SJCRH30 (cell line): ENCODE data around the gene NSF. TPM values are rescaled to one million over a fixed set of nuclear protein-coding genes. Genes with fewer than 3 reads are reported as not detected.
"Not testable (repeated sequence)": the region's sequence is repeated elsewhere in the genome, so short reads cannot be mapped to it uniquely, and the experiment has no call there.

ENCODE experiments used
- DNase-seq, 2 experiments: peaks; one replicate each; pipeline ENCODE4 v3.0.0-alpha.2; 2015 to 2020
- H3K27ac ChIP-seq: fragments of 250-450 bp; sonication (Bioruptor Pico); 2 replicates; pipeline ENCODE4 v1.5.1; 2020; ENCODE audit warnings: mild to moderate bottlenecking, moderate library complexity
- H3K27me3 ChIP-seq: fragments of 250-450 bp; sonication (Bioruptor Pico); 2 replicates; pipeline ENCODE4 v1.5.1; 2020; ENCODE audit warnings: mild to moderate bottlenecking, moderate library complexity
- H3K36me3 ChIP-seq: fragments of 250-450 bp; sonication (Bioruptor Pico); 2 replicates; pipeline ENCODE4 v1.5.1; 2020; ENCODE audit warnings: mild to moderate bottlenecking, moderate library complexity
- H3K4me1 ChIP-seq: fragments of 250-450 bp; sonication (Bioruptor Pico); 2 replicates; pipeline ENCODE4 v1.5.1; 2020; ENCODE audit warnings: mild to moderate bottlenecking, moderate library complexity
- H3K4me3 ChIP-seq: fragments of 250-450 bp; sonication (Bioruptor Pico); 2 replicates; pipeline ENCODE4 v1.5.1; 2020; ENCODE audit warnings: mild to moderate bottlenecking, moderate library complexity
- H3K9me3 ChIP-seq: fragments of 250-450 bp; sonication (Bioruptor Pico); replicated peaks from 2 replicates; pipeline ENCODE4 v1.5.1; 2020; ENCODE audit warnings: mild to moderate bottlenecking, moderate library complexity
- total RNA-seq: library from RNA; depleted of rRNA; stranded (reverse); fragments of >200 nt; shearing (Covaris generic); gene quantifications from 2 replicates; pipeline ENCODE4 v1.2.3, GENCODE V29; 2014; rRNA removed

NSF gene
- total RNA-seq = 56.1 and 63.3 TPM in 2 replicates

DNA sequence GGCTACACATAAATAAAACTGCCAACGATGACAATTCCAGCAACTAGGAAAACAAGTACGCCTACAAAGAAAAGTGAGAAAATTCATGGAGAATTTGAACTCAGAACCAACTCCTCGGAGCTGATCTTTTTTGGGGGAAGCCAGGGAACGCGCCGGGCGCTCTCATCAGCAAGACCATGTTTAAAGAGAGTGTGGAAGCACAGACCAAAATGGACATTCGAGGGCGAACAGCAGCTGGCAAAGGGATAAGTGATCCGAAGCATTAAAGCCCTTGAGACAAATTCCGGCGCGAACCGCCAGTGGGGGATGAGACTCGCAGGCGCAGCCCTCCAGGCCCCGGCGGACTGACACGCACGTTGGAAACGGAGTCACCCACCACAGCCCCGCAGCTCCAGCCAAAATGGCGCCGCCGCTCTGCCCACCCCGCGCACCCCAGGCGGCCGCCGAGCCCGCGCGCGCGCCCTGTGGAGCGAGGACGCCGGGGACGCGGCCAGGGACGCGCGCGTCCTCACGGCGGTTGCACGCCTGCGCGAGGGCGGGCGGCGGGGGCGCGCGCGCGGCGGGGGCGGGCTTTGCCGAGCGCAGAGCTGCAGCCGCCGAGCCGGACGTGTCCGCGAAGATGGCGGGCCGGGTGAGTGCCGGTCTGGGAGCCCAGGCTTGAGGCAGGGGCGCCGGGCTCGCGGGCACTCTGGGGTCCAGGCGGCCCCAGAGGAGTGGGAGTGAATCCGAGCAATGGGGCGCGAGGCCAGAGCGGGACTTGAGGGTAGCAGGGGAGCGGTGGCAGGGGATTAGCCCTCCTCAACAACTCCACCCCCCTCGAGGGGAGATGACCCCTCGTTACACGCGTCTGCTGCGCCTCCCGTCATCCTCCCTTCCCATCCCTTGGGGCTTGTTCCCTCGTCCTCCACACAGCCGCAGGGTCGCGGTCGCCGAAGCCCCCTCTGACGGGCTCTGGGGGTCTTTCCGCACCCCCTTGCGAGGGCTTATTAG lies at the start of gene NSF:
TSS of gene NSF (plus strand) at position 513 of the 990 bp plus-strand sequence. CDS start at position 620, 107 bp downstream.
- H3K4me3 ChIP-seq, H3K9me3 ChIP-seq, H3K4me1 ChIP-seq, H3K27ac ChIP-seq, H3K36me3 ChIP-seq, H3K27me3 ChIP-seq, DNase-seq: not testable (repeated sequence)

DNA sequence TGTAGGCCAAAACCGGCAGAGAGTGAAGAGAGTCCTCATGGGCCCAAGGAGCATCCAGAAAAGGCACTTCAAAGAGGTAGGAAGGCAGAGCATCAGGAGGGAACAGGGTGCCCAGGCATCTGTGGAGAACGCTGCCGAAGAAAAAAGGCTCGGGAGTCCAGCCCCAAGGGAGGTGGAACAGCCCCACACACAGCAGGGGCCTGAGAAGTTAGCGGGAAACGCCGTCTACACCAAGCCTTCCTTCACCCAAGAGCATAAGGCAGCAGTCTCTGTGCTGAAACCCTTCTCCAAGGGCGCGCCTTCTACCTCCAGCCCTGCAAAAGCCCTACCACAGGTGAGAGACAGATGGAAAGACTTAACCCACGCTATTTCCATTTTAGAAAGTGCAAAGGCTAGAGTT lies 41.9 kb upstream of the NSF start:
- H3K9me3 ChIP-seq, H3K4me3 ChIP-seq, H3K4me1 ChIP-seq, H3K36me3 ChIP-seq, DNase-seq, H3K27ac ChIP-seq, H3K27me3 ChIP-seq: not testable (repeated sequence)

DNA sequence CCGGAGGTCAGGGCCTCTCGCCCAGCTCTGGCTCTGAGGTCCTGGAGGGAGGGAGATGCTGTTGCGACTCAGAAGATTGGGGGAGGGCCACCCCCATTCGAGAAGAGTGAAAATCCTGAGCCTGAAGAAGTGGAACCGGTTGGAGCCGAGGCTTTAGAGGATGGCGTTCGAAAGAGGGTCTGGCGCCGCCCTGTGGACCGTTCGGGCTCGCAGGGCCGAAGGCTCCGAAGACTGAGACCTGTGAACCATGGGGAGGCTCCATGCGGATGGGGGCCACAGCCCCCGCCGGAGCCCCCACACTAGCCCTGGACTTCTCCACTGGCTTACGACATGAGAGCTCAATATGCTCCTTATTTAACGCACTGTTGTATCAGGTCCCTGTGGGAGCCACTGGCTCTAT lies 31.3 kb upstream of the NSF start:
- H3K9me3 ChIP-seq, H3K27me3 ChIP-seq, H3K4me1 ChIP-seq, DNase-seq, H3K4me3 ChIP-seq, H3K36me3 ChIP-seq, H3K27ac ChIP-seq: not testable (repeated sequence)

DNA sequence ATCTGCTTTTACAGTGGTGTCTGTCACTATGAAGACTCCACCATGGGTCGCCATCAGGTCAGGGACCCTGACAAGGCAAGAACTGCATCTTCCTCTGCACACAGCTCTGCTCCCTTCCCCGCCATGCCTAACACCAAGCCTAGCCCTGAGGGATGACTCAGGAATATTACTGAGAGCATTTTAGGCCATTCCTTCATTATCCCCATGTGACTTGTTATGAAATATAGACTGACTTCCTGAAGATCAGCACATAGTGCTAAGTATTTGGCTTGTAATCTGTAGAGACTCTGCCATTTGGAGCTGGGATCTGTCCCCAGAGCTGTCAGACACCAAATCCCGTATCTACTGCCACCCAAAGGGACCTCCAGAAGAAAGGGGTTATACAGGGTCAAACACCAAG lies 30.4 kb upstream of the NSF start:
- H3K4me1 ChIP-seq, H3K27me3 ChIP-seq, DNase-seq, H3K36me3 ChIP-seq, H3K4me3 ChIP-seq, H3K9me3 ChIP-seq, H3K27ac ChIP-seq: not testable (repeated sequence)

DNA sequence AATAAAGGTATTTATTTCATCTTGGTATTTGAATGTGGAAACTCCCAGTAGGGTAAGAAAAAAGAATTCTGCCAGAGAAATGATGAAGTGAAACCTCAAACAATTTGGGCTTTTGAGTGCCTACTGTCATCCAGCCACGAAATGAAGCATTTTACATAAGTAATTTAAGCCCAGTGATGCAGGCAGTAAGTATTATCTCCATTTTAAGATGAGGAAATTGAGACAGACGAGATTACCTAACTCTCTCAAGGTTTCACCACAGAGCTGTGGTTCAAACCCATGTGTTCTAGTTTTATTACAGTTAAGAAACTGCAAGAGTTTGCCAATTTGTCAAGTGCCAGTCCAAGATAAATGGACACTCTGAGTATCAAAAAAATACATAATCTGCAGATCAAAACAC lies 24.2 kb upstream of the NSF start:
- not testable (repeated sequence) for H3K27ac ChIP-seq, H3K27me3 ChIP-seq, H3K9me3 ChIP-seq, H3K4me1 ChIP-seq, DNase-seq, H3K4me3 ChIP-seq, H3K36me3 ChIP-seq

DNA sequence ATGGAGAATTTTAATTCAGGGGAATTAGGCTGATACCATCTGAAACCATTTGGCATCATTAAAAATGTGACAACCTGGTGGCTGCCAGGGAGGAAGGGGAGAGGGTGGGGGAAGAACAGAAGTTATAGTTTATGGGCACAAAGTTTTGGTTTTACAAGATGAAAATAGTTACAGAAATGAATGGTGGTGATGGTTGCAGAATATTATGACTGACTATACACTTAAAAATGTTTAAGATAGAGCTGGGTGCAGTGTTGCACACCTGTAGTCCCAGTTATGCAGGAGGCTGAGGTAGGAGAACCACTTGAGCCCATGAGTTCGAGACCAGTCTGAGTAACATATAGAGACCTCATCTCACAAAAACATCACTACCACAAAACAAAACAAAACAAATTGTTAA lies 23.5 kb upstream of the NSF start:
- not testable (repeated sequence) for H3K36me3 ChIP-seq, H3K9me3 ChIP-seq, H3K27ac ChIP-seq, H3K4me1 ChIP-seq, H3K27me3 ChIP-seq, DNase-seq, H3K4me3 ChIP-seq

DNA sequence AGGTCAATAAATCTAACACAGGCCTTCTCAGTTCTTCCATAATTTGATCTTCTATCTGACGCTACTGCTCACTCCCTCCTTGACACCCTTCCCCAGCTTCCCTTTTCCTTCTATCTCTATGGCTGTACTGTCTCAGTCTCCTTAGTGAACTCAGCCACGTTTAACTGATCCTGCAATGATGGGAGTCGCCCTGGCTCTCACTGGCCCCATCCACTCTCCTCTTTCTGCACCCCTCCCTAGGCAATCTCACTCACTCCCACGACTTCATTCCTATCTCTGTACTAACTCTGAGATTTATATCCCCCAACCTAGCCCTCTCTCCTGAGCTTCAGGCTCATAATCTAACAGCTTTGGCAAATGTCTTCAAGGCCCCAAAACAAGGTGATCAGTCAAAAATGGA lies 18.7 kb upstream of the NSF start:
- not testable (repeated sequence) for H3K4me1 ChIP-seq, DNase-seq, H3K9me3 ChIP-seq, H3K36me3 ChIP-seq, H3K27ac ChIP-seq, H3K27me3 ChIP-seq, H3K4me3 ChIP-seq

DNA sequence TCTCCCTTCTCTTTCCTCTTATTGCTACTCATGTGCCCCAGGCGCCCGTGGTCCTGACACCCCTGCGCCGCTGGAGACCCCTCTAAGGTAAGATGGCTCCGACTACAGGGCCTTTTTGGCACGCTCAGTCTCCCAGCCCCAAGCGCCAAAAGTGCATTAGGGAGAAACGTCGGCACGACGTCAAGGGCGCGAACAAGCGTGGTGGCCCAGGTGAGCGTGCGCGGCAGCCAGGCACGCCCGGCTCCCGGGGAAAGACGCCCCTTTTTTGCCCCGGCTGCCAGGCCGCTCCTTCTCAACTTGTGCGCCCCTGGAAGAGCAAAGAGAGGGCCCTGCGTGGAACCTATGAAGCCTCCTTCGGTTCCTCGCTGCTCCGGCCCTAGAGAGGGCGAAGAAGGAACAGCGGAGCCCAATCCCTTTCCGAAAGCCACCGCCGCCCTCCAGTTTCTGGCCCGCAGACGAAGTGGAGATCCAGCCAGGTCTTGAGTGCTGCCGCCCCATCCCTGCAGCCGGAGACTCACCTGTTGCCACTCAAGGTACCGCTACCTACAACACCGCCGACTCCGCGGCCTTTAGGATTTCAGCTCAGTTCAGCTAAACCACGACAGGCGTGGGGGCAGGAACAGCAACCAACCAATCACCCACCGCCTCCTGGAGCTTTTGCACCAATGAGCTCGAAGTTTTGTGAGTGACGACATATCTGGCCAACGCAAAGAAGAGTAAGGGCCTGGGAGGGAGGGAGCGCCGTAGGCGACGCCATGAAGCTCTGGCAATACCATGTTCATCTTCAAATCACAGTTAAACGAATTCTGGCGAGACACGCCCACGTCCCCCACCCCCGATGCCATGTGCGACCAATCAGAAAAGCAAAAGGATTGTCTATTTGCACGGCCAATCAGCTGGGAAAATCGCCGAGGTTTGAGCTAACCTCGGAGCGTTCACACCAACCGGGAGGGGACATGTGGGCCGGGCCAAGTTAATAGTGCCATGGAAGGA lies 11.1 kb upstream of the NSF start, which contains the start of gene ARL17A:
TSS of gene ARL17A (minus strand) at position 609 of the 993 bp plus-strand sequence. CDS start 3,369 bp downstream, outside the sequence.
- H3K4me3 ChIP-seq, H3K4me1 ChIP-seq: not testable (repeated sequence)
- DNase-seq = peak in 1 of 2 experiments; percentile 92

DNA sequence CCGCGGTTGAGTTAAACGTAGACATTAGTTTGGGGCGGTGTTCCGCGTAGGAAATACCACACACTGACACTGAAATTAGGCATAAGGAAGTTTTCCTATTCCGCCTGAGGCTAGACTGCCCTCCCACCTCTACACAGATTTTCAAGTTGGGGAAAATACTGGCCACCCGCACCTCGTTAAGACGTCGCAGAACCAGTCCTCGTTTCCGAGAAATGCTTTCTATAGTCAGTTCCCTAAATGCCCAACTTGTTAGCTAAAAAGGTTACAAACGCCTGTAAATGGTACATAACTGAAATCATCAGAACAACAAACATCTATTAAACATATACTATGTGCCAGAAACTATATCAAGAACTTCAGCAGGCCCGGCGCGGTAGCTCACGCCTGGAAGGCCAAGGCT lies 10.4 kb upstream of the NSF start:
- H3K36me3 ChIP-seq, H3K27me3 ChIP-seq, H3K27ac ChIP-seq, H3K4me1 ChIP-seq, H3K9me3 ChIP-seq, H3K4me3 ChIP-seq, DNase-seq: not testable (repeated sequence)

More for the DNA sequence above, 11.1 kb upstream of the NSF start, which contains the start of gene ARL17A:
- not testable (repeated sequence) for H3K36me3 ChIP-seq, H3K9me3 ChIP-seq, H3K27ac ChIP-seq, H3K27me3 ChIP-seq

DNA sequence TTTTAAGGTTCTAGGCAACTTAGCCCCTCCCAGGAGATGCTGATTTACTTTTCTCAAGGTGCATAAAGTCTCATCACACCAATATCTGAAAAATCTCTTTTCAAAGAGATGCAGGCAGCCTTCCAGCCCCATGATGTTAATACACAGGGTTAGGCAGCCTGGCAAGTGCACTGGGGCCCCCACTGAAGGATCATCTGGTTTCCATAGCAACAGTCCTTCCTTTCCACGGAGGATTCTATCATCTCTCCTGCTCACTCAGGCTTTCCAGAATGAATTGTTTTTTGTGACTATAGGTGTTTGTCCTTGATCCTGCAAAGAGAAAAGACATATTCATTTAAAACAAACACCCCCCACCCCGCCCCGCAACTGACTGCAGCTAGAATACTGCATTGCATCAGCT lies 5.0 kb upstream of the NSF start:
- H3K4me3 ChIP-seq, H3K9me3 ChIP-seq, H3K4me1 ChIP-seq, H3K27ac ChIP-seq, H3K27me3 ChIP-seq, H3K36me3 ChIP-seq, DNase-seq: not testable (repeated sequence)

DNA sequence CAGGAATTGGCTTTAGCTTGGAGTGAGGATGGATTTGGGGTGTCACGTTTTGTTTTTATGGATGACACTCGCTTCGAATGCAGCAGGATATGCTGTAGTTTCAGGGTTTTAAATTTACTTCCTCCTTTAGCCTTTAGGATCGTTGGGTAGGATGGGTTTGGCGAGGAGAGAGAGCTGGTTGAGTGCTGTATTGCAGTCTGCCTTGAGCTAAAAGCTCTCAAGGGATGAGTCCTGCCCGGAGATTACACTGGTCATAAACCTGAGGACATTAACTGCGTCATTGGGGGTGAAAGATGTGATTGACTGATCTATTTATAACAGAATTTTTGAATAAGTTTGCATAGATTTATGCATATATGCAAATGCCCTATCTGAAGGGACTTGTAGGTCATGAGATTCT lies 863 bp downstream of the NSF start:
- H3K27me3 ChIP-seq, H3K4me1 ChIP-seq, H3K27ac ChIP-seq, DNase-seq, H3K4me3 ChIP-seq, H3K9me3 ChIP-seq, H3K36me3 ChIP-seq: not testable (repeated sequence)

DNA sequence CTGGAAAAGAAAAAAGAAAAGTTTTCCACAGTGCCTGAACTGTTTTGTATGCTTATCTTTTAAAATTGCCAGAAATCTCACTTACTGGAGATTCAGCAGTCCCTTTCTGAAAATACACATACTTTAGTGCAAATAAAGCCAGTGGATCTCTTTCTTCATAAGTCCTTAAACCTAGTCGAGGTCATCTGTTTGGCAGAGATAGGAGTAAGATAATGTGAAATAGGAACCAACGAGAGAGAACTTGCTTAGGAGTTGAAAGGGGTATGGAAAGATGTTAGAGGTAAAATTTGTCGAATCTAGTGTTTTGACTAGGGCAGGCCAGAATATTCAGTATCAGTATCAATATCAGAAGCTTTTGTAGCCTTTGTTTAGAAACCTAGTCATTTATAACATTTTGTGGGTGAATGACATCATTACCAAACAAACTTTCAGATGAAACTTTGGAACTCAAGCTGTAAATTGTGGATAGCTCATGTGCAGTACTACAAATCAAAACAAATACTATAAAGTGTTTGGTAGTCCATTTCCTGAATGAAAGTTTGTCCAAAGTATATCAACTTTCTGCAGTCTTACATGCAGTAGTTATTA lies 8.0 kb downstream of the NSF start:
- not testable (repeated sequence) for H3K4me3 ChIP-seq, H3K27ac ChIP-seq, H3K9me3 ChIP-seq, H3K4me1 ChIP-seq, H3K36me3 ChIP-seq, H3K27me3 ChIP-seq, DNase-seq

DNA sequence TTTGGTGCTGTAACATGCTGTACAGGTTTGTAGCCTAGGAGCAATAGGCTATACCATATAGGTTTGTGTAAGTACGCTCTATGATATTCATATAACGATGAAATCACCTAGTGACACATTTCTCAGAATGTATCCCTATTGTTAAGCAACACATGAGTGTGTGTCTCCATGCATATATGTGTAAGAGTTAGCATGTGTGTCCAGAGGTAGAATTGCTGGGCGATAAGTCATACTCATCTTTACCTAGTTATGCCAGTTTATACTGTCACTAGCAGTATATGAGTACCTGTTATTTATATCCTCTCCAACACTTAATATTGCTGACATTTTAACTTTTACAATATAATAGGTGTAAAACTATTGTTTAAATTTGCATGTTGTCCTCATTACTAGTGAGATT lies 10.3 kb downstream of the NSF start:
- not testable (repeated sequence) for H3K27me3 ChIP-seq, DNase-seq, H3K4me3 ChIP-seq, H3K27ac ChIP-seq, H3K4me1 ChIP-seq, H3K36me3 ChIP-seq, H3K9me3 ChIP-seq

DNA sequence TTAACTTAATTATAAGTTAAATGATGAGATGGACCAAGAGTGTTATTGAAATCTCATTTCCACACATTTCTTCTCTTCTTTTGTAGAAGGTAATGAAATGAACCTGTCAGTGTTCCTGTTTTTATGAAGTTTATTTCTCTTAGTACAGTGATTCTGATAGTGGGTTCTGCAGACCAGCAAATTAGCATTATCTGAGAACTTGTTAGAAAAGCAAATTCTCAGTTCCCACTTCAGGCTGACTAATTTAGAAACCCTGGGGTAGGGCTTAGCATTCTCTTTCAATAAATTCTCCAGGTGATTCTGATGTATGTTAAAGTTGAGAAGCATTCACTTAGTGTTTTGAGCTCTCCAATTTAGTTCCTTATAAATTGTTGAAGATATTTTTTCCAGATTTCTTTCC lies 12.7 kb downstream of the NSF start:
- not testable (repeated sequence) for H3K27me3 ChIP-seq, DNase-seq, H3K36me3 ChIP-seq, H3K27ac ChIP-seq, H3K4me1 ChIP-seq, H3K9me3 ChIP-seq, H3K4me3 ChIP-seq

DNA sequence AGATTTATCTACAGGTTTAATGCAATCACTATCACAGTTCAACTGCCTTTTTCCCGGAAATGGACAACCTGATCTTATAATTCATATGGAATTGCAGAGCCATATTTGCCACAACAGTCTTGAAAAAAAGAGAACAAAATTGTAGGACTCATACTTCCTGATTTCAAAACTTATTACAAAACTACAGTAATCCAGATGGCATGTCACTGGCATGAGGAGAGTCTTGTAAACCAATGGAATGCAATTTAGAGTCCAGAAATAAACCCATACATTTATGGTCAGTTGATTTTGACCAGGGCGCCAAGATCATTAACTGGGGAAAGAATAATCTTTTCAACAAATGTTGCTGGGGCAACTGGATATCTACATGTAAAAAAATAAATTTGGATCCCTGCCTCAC lies 20.8 kb downstream of the NSF start:
- H3K4me3 ChIP-seq, H3K27ac ChIP-seq, H3K27me3 ChIP-seq, H3K9me3 ChIP-seq, DNase-seq, H3K4me1 ChIP-seq, H3K36me3 ChIP-seq: not testable (repeated sequence)
